Measurements from ENCODE around the gene MMAB.

Gene MMAB

DNA sequence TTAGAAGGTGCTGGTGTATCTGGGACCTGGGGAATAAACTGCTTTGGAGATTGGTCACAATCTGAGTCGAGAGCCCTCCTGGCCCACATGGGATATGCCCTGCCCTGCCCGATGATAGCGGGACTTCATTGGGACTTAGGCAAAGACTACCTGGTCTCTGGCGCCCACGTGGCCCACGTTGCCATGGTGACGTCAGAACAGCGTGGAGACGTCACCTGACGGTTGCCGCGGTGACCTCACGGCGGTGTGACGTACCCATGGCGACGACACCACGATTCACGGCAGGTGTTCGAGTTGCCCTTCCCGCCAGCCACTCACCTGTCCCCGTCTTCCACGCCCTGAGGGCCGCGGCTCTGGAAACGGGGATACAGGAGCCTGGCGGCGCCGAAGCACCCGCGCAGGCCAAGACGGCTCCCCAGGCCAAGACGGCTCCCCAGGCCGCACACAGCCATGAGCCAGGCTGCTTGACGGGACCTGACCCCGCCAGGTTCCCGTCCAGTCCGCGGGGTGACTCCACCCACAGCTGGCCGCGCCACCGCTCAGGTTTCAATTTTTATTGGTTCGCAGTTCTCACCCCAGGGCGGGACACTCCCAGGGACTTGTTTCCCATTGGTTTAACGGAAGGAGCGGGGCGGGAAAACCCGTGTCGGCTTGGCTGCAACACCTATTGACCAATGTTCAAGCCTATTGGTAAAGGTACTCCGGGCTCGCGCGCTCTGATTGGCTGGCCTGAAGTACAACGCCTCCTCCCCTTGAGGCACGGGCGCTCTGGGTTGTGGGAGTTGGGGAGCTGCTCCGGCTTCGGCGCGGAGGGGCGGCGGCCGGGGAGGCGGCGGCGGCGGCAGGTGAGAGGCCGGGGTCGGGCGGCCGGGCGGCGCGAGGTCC, at the start of gene MMAB, which contains the start of gene MVK:
Gene MMAB (minus strand): TSS at position 476 of the 885 bp plus-strand sequence. CDS start 24 bp downstream, at position 452.
Gene MVK (plus strand): TSS at position 766 of the 885 bp plus-strand sequence. CDS start 1,029 bp downstream, outside the sequence.
- peak; percentile 97 for DNase-seq (ENCODE audit: low spot score)

DNA sequence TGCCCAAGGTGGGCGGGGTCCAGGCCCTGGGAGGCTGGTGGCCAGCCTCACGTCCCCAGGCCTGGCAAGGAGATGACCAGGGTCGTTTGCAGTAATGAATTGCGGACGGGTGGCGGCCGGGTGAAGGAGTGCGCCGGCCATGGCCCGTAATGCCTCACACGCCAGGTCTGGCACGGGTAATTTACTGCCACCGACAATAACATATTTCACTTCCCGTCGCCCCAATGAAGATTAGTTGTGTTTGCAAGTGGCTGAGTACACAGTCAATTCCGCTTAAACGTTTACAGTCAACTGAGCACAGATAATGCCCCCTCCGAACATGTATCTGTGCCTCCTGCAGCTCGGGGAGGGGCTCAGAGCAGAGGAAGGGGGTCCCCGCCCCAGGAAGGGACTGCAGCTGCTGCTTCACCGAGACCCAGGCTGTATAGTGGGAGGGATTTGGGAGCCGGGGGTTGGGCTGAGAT, 48.6 kb upstream of the MMAB start:
- DNase-seq (ENCODE audit: low spot score), result no peak

DNA sequence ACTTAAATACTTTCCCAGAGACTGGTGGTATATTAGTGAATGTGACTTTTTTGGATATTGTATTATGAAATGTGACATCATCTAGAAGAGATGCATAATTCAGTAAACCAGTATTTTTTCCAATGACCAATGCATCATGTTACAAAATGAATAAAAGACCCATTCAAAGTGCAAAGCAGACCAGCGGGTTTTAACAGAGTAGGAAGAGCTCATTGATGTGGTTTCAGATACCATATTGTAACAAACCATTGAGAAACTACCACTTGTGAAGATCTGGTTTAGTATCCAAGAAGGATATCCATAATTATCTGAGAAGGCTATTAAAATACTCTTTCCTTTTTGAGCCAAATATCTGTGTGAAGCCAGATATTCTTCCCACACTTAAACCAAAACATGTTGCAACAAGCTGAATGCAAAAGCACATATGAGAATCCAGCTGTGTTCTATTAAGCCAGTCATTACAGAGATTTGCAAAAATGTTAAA, 47.9 kb upstream of the MMAB start:
- no peak for DNase-seq (ENCODE audit: low spot score)

DNA sequence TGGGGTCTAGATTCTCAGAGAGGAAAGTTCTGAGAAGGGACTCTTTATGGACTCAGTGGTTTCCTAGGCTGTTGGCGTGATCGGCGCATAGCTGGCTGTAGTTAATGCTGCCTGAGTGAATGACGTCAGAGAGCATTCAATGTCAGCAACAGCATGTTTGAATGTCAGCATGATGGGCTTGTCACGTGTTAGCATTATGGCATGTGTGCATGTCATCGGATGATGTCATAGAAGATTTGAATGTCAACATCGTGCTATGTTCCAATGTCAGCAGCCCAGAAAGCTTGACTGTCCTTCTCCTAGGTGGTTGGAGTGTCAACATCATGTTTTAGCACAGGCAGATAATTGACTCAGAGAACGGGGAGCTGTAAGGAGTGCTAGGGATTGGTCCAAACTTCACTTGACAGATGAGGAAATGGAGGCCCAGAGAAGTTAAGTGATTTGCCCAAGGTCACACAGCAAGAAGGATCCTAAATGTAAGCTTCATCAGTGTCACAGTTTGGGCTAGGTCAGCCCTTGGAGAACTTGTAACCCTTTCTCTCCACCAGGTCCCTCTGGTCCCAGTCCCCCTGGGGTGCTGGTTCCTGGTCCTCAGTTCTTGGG, 45.8 kb upstream of the MMAB start:
- no peak for DNase-seq (ENCODE audit: low spot score)

DNA sequence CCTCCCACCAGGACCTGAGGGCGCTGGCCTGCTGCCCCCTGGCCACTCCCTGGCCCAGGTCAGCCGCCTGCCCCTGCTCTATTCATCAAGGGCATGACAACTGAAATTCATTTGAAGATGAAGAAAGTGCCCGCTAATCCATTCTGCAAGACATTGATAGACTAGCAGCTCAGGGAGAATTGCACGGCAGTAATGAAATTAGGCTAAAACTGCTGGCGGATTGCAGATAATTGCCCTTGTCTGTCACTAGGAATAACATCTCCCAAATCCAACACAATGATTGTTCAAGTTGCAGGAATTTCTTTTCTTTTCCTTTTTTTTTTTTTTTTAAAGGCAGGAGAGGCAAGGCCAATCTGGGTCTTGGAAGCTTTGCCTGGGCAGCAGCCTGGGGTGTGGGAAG, 44.8 kb upstream of the MMAB start:
- DNase-seq (ENCODE audit: low spot score), result no peak

DNA sequence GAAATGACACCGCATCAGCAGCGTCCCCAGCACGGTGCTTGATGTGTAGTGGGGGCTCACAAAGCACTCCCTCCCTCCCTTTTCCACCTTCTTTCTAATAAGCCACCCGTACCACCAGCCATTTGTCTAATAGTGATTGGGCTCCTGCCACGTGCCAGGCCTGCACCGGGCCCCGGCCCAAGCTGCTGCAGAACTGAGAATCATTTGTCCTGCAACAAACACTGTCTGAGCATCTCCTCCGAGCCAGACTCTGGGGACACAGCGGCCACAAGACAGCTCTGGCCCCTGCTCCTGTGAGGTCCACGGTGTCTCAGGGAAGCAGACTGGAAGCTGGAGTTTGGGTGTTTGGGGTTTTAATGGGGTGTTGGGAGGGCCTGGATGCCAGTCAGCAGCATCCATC, 44.2 kb upstream of the MMAB start:
- no peak for DNase-seq (ENCODE audit: low spot score)

DNA sequence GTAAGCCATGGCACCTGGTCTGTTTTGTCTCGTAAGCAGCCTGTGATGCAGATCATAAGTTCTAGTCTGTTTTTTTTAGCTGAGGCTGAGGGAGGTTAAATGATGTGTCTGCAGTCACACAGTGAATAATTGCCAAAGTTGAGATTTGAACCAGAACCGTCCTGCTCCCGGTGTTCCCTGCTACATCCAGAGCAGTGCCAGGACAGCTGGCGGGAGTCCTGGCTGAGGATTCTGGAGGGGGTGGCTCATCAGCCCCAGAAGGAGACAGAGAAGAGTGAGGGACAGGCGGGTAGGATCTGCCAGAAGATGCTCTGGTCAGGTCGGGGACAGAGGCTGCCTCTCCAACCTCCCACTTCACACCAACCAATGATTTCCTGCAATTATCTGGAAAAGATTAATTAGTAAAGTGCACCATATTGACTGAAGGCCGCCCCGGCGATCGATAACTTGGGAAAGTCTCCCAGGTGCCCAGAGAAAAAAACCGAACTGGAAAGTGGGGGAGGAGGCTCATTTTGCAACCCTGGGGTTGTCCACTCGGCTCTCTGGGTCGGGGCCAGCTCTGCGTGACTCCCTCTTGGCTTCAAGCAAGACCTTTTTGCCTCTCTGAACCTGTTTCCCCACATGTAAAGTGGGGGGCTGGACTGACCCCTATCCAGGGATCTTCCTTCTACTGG, 42.4 kb upstream of the MMAB start:
- no peak for DNase-seq (ENCODE audit: low spot score)

DNA sequence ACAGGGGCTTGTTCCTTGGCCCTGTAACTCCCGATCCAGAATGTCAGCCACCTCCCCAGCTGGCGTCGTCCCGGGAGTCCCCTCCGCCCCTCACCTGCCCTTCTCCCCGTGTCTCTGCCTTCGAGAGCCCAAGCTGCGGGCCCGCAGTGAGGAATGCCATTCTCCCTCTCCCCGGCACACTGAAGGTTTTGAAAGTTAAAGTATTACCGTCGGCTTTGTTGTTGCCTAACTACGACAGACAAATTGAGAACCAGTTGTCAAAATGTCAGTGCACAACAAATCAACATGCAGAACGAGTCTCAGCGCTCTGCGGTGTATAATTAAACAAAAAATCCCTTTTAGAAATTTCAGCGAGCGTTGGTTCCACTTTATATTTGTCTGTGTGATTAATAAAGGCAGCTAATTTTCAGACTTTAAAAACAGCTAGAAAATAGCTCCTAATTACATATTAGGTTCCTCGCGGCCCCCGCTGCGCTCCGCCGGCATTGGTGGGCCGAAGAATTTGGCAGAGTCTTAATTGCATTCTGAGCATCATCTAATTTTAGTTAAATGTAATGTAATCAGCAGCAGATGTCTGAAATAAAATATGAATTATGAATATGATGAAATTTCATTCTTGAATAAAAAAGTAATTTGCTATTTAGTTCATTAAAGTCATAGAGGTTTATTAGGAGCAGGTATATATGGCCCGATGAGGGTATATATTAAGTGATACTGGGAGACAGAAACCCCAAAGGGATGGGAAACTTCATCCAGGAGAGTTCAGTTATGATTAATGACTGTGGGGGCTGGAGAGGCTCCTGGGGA, 40.5 kb upstream of the MMAB start:
- DNase-seq (ENCODE audit: low spot score), result no peak

DNA sequence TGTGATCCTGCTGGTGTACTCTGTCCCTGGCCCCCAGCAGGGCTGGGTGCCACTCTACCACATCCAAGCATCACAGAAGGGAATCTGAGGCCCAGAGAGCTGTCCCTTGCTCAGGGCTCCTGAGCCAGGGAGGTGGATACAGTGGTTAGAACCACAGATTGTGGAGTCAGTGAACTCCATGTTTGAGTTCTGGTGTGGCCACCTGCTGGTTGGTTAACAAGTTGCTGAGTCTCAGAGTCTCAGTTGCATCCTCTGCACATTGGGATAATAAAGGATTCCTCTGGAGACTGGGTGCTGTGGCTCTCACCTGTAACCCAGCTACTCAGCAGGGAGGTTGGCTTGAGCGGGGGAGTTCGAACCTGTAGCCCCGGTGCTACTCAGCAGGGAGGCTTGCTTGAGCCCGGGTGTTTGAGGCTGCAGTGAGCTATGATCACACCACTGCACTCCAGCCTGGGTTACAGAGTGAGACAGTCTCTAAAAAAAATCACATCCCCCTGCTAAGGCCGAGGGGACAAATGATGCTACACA, 39.7 kb upstream of the MMAB start:
- DNase-seq (ENCODE audit: low spot score), result no peak

DNA sequence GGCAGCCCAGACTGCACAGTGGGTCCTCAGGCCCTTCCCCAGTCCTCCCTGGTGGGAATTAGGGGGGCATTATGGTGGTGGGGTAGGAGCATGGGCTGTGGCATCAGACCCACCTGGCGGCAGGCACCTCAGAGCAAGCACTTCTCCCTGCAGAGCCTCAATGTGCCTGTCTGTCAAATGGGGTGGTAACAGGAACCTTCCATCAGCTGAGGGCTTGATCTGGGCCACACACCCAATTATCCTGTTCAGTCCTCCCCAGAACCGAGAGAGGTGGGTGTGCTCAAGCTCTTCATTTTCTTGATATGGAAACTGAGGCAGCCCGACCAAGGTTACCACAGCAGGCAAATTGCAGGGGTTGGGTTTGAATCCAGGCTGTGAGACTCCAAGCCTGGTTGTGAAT, 38.7 kb upstream of the MMAB start:
- no peak for DNase-seq (ENCODE audit: low spot score)

DNA sequence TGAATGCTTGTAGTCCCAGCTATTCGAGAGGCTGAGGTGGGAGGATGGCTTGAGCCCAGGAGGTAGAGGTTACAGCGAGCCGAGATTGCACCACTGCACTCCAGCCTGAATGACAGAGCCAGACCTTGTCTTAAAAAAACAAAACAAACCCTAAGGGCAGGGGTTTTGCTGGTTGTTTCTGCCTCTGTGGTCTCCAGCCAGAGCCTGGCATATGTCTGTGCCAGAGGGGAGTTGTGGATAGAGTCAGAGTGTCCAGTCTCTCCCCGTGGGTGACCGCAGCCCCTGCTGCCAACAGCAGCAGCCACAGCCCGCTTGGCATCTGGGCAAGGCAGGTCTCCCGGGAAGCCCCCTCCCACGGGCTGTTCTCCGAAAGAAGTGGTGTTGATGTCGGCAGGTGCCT, 37.9 kb upstream of the MMAB start:
- DNase-seq (ENCODE audit: low spot score), result no peak

DNA sequence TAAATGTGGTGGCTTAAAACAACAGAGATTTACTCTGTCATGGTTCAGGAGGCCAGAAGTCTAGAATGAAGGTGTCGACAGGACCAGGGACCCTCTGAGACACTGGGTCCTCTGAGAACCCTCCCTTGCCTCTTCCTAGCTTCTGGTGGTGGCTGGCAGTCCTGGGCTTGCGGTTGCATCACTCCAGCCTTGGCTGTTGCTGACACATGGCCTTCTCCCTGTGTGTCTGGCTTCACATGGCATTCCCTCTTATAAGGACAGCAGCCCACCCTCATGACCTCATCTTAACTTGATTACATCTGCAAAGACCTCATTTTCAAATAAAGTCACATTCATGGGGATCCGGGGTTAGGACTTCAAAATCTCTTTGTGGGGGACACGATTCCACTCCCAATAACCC, 37.2 kb upstream of the MMAB start:
- no peak for DNase-seq (ENCODE audit: low spot score)

DNA sequence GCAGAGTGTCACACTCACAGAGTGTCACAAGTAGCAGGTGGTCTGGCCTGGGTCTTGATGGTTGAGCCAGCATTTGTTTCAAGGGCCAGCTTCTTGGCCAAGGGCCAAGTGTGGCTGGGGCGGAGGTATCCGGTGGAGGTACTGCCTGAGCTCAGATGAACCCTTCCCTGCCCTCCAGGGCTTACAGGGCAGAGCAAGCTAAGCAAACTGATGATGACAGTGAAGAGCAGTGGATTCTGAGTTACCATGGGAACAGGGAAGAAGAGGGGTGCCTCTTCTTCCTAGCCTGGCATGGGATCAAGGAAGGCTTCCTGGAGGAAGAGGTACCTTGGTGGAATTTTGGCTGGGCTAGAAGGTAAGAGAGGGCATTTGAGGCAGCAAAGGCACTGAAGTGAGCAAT, 36.0 kb upstream of the MMAB start:
- DNase-seq (ENCODE audit: low spot score), result no peak

DNA sequence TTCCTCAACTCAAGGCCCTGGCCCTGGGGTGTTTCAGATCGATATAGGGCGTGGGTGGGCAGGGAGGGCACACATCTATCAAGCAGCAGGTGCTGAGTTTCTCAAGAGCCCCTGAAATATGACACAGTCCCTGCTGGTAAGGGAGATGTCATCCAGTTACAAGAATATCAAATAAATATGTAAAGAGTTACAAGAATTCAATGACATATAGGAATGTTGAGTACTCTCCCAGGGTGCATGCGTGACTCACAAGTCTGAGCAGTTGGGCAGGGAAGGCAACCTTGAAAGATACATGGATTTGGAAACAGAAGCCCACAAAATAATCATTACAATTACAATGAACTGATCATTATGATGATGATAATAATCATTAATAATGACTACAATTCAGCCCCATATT, 35.5 kb upstream of the MMAB start:
- no peak for DNase-seq (ENCODE audit: low spot score)

DNA sequence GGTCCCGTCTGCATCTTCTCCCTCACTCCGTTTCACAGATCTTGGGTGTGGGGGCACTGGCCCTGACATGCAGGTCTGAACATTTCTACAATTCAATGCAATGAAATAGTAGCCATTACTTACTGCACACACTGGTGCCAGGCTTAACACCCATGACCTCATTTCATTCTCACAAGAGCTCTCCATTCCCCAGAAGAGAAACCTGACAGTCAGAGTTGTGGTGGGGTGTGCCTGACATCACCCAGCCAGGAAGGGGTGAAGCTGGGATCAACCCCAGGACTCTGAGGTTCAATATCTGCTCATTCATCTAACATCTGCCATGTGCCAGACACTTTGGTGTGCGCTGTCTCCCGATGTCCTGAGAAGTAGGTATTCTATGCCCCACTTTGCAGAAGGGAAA, 35.0 kb upstream of the MMAB start:
- no peak for DNase-seq (ENCODE audit: low spot score)

DNA sequence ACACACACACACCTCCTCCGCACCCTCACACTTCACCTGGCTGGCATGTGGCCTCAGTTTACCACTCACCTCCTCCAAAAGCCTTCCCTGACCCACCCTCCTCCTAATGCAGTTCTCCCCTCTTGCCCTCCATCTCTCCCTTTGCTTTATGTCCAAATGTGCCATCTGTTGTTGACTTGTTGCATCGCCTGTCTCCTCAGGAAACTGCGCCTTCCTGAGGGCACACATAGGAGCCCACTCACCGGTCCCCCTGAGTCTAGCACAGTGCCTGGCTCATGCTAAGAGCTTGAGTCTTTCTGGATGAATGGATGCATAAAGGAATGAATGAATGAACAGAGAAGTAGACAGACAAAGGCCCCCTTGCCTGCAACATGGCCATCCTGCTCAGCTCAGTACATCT, 34.3 kb upstream of the MMAB start:
- no peak for DNase-seq (ENCODE audit: low spot score)

DNA sequence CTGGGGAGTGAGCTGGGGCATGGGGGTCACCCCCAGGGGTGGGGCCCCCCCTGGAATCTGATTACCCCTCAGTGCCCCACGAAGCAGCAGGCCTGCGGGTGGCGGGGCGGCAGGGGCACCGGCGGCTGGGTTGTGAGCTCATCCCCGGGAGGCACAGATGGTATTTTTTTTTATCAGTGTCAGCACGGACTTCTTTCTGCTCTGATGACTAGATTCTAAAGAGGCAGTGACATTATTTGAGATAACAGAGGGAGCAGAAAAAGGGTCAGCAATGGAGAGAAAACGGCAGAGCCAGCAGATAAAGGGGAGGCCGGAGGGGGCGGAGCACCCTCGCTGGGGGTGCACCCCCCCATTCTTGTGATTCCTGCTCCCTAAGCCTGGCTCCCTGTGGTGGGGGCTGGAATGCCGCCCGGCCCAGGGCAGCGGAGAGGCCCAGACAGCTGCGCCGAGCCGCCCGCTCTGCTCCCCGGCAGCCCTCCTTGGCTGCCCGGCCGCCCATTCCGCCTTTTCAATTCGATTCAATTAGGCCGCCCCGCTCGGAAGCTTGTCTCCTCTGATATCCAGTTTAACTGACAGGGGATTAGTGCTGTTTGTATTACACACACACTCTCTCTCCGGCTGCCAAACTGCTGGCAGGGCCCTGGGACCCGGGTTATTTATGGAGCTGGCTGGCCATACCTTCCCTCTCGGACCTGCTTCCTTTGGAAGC, 33.2 kb upstream of the MMAB start:
- DNase-seq (ENCODE audit: low spot score), result no peak

DNA sequence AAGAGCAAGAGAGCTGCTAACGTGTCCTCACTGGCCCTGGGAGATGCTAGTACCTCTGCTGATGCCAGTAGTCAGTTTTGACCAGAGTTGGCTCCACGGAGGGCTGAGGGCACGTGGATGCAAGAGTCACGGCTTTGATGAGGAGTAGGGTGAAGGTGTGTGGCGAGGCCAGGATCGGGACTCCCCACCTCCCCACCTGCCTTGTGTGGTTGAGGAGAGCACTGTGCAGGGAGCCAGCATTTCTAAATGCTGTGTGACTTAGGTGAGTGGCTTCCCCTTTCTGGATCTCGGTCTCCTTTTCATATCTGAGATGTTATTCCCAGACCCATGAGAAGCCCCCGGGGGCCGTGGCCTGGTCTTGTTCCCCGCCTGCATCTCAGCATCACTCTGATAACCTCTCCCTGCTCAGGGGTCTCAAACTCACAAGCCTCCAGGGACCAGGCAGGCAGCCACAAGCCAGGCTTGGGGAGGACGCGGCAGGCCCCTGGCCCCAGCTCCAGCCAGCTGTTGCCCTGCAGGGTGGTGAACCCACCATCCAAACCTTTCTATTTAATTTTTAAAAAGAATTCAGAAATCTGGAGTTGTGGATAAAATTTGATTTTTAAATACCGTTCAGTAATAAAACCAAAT, 32.4 kb upstream of the MMAB start:
- no peak for DNase-seq (ENCODE audit: low spot score)

DNA sequence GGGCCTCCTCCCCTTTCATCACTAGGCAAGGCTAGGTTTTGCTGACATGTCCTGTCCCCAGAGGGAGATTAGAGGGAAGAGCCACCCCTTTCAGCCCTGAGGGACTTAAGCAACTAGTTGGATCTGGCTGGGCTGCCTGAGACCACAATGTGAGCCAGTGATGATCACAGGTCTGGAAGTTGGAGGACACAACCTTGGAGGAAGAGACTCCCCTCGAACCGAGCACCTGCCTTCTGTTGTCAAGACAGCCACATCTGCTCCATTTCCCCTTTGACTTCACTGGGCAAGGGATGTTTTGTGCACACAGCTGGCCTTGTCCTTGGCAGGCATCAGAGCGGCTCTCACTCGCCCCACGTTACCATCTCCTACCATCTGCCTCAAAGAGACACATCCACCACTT, 31.7 kb upstream of the MMAB start:
- DNase-seq (ENCODE audit: low spot score), result no peak

DNA sequence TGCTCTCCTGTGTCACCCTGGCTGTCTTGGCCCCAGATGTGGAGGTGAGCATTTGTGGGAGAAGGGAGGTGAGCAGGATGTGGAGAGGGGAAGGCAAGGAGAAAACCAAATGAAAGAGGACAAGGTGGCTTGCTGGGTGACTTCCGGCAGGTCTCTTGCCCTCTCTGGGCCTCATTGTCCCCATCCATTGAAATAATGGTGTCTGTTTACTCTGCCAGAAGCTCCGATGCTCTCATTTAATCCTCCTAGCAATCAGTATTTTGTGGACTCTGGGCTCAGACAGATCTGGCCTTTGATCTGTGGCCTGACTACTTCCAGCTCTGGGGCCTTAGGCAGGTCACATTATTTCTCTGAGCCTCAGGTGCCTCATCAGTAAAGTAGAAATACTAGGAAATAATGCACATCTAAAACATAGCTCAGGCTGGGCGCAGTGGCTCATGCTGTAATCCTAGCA, 30.9 kb upstream of the MMAB start:
- DNase-seq (ENCODE audit: low spot score), result no peak

Data from hematopoietic multipotent progenitor cell treated with erythropoietin and hydrocortisone succinate and interleukin-3 and kit ligand, for 17 days (in vitro differentiated cells).